ENCODE data around the gene CMTM3. TPM values are rescaled to one million over a fixed set of nuclear protein-coding genes. Genes with fewer than 3 reads are reported as not detected.

The CMTM3 gene, protein sequence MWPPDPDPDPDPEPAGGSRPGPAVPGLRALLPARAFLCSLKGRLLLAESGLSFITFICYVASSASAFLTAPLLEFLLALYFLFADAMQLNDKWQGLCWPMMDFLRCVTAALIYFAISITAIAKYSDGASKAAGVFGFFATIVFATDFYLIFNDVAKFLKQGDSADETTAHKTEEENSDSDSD
- total RNA-seq (2022) (4.3 and 5.7 TPM in 2 replicates), Bru-seq, nascent RNA (percentile 36 among the genes with signal in this experiment), BruChase-seq, experiment 1, labeled RNA remaining after a 6-hour chase (percentile 40 among the genes with signal in this experiment), BruChase-seq, experiment 2, labeled RNA remaining after a 2-hour chase (percentile 39 among the genes with signal in this experiment)
- long read RNA-seq, transcript CMTM3-214 (5 exons, 1,934 nt), result major isoform, 13 of 25 reads
- long read RNA-seq, partial matches to known transcripts, result 0 of 25 reads
- long read RNA-seq, other reads (novel, unspliced or antisense), result 11 of 25 reads

DNA sequence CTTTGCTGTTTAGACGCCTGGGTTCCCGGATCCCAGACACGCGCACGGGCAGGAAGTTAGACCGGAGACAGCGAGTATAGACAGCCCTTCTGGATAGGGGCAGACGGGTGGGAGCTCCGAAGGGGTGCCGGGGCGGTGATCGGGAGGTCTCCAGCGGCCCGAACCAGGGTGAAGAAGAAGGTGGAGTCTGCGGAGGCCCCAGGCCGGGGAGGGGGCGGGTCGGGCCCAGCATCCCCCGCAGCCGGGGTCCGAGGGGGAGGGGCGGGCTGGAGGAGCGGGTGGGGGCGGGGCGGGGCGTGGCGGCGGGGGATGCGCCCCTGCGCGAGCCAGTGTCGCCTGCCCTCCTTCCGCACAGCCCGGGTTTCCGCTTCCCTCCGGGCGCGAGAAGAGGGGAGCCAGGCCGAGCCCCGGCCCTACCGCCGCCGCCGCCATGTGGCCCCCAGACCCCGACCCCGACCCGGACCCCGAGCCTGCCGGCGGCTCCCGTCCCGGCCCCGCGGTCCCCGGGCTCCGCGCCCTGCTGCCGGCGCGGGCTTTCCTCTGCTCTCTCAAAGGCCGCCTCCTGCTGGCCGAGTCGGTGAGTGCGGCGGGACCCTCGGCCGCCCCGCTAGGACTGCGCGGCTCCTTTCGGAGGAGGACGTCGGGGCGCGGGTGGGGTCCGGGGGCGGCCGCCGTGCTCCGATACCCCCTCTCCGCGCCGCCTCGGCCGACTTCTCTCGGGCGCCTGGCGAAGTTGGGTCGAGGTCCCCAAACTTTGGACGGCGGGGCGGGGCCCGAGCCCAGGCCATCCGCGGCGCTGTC lies at the start of gene CMTM3:
TSS of gene CMTM3 (plus strand) at position 329 of the 801 bp plus-strand sequence. CDS start at position 431, 102 bp downstream.
- TF ChIP-seq, protein P1, sequence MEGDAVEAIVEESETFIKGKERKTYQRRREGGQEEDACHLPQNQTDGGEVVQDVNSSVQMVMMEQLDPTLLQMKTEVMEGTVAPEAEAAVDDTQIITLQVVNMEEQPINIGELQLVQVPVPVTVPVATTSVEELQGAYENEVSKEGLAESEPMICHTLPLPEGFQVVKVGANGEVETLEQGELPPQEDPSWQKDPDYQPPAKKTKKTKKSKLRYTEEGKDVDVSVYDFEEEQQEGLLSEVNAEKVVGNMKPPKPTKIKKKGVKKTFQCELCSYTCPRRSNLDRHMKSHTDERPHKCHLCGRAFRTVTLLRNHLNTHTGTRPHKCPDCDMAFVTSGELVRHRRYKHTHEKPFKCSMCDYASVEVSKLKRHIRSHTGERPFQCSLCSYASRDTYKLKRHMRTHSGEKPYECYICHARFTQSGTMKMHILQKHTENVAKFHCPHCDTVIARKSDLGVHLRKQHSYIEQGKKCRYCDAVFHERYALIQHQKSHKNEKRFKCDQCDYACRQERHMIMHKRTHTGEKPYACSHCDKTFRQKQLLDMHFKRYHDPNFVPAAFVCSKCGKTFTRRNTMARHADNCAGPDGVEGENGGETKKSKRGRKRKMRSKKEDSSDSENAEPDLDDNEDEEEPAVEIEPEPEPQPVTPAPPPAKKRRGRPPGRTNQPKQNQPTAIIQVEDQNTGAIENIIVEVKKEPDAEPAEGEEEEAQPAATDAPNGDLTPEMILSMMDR (IDR thresholded peaks at IDR 0.05; ENCODE audit: unreplicated experiment), result peak; percentile 77
- intact Hi-C loops (cut with micrococcal nuclease), result loop anchor here (2.0 to 10.0 kb wide), 3 partner anchors 122 to 198 kb away; partner anchors contain the start of gene DYNC1LI2
- Mint-ChIP-seq H3K4me3 (ENCODE audit: unreplicated experiment) (peak within 1 kb of the TSS; percentile 73), H3K27ac (ENCODE audit: low read depth, unreplicated experiment) (peak within 1 kb of the TSS; percentile 80), H3K27me3 (ENCODE audit: insufficient read depth, unreplicated experiment) (peaks cover 8% of the 10 kb centered on the region), H3K4me1 (ENCODE audit: insufficient read depth, unreplicated experiment) (peaks cover 15% of the 10 kb centered on the region), H3K36me3 (ENCODE audit: insufficient read depth, unreplicated experiment) (peaks cover 7% of the 10 kb centered on the region), H3K9me3 (ENCODE audit: unreplicated experiment) (no peaks in the 10 kb centered on the region)
- DNase-seq (ENCODE audit: unreplicated experiment), result peak; percentile 40
- CTCF ChIA-PET, result interaction anchor here (0.6 to 1.4 kb wide), 10 partner anchors 31 to 227 kb away, joined by 3 to 6 read pairs (median 3); no protein-coding TSS in a partner anchor
- BruUV-seq (replicated peaks), result no TSS peak
- POLR2A ChIA-PET, result interaction anchor here (0.5 kb wide), 1 partner anchor 151 kb away, joined by 3 read pairs; no protein-coding TSS in a partner anchor

DNA sequence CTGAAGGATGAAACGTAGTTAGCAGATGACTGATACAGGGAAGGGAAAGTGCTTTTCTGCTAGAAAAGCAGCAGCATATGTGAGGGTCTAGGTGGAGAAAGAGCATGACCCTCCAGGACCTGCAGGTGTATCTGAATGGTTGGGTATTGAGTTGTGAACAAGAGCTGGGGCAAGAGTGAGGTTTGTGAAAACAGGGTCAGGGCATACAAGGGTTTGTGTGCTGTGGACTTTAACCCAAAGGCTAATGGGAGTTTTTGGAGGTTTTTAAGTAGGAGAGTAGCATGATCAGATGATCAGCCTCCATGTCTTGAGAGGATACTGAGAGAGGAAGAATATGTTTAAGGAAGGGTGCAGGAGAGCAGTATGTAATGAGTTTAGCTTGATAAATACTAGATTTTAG lies 44.4 kb upstream of the CMTM3 start:
- ChIA-PET POLR2A (interaction anchor here (1.2 kb wide), 1 partner anchor 11 kb away, joined by 3 read pairs; no protein-coding TSS in a partner anchor), CTCF (interaction anchor here (0.7 kb wide), 2 partner anchors 11 to 140 kb away, joined by 3 read pairs; no protein-coding TSS in a partner anchor)
- no peaks in the 10 kb centered on the region for H3K9me3 Mint-ChIP-seq (ENCODE audit: unreplicated experiment)
- no TSS peak for BruUV-seq (replicated peaks)
- no peak for DNase-seq (ENCODE audit: unreplicated experiment)
- H3K4me1 Mint-ChIP-seq (ENCODE audit: insufficient read depth, unreplicated experiment), result peaks cover 13% of the 10 kb centered on the region
- TF ChIP-seq, protein P1 (IDR thresholded peaks at IDR 0.05; ENCODE audit: unreplicated experiment), result no peak
- H3K27ac Mint-ChIP-seq (ENCODE audit: low read depth, unreplicated experiment), result peak overlapping the region; percentile 10
- H3K27me3 Mint-ChIP-seq (ENCODE audit: insufficient read depth, unreplicated experiment), result no peaks in the 10 kb centered on the region
- intact Hi-C loops (cut with micrococcal nuclease), result no loop called here
- peaks cover 59% of the 10 kb centered on the region for H3K36me3 Mint-ChIP-seq (ENCODE audit: insufficient read depth, unreplicated experiment)
- no peak overlapping the region for H3K4me3 Mint-ChIP-seq (ENCODE audit: unreplicated experiment)

DNA sequence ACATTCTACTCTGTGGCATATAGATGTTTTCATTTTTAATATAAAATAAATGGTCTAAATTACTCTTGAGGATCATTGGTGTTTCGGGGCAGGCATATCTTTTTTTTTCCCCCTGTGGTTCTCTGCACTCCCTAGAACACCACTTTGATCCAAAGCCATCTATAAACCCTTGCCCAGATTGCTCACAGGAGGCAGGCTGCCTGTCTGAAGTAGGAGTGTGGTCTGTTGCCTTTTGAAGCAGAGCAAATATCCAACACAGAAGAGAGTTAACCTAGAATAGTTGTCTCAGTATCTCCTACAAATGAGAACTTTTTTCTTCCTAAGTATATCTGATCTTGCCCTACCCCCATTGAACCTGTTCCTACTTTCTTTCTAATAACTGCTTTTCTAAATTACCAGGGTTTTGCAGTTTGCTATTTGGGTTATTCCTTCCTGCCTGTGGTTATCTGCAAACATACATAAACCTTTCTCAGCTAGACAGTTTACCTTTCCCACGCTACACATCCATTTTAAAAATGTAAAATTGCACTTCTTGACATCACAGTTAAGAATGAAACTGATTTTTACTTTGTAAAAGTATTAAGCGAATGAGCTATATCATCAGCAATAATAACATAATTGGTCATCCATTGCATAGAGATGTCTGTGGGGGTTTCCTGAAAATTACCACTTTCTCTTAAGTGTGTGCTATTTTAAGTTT lies 43.0 kb upstream of the CMTM3 start:
- no peaks in the 10 kb centered on the region for H3K9me3 Mint-ChIP-seq (ENCODE audit: unreplicated experiment)
- H3K27me3 Mint-ChIP-seq (ENCODE audit: insufficient read depth, unreplicated experiment), result no peaks in the 10 kb centered on the region
- BruUV-seq (replicated peaks), result no TSS peak
- intact Hi-C loops (cut with micrococcal nuclease), result no loop called here
- H3K4me1 Mint-ChIP-seq (ENCODE audit: insufficient read depth, unreplicated experiment), result no peaks in the 10 kb centered on the region
- ChIA-PET POLR2A (interaction anchor here (0.6 to 1.3 kb wide), 4 partner anchors 9 to 45 kb away, joined by 3 to 6 read pairs (median 4); partner anchors contain the start of gene CKLF), CTCF (interaction anchor here (0.5 to 4.5 kb wide), 16 partner anchors 9 to 305 kb away, joined by 3 to 36 read pairs (median 4); partner anchors contain the start of genes CKLF and CMTM2)
- H3K27ac Mint-ChIP-seq (ENCODE audit: low read depth, unreplicated experiment), result no peak overlapping the region
- no peak overlapping the region for H3K4me3 Mint-ChIP-seq (ENCODE audit: unreplicated experiment)
- no peak for DNase-seq (ENCODE audit: unreplicated experiment)
- TF ChIP-seq, protein P1 (IDR thresholded peaks at IDR 0.05; ENCODE audit: unreplicated experiment), result no peak
- peaks cover 59% of the 10 kb centered on the region for H3K36me3 Mint-ChIP-seq (ENCODE audit: insufficient read depth, unreplicated experiment)
